ENCODE results near the gene ARMC2. TPM values are rescaled to one million over a fixed set of nuclear protein-coding genes. Genes with fewer than 3 reads are reported as not detected.

Gene ARMC2
- total RNA-seq, 3 donors from 2014 or later (not counting 1 experiment from before 2014, with no cell fraction given) = 9.4 to 13.8 (median 9.7) TPM

GRCh38 chr6:108940741-108941140 lies 92.5 kb downstream of the ARMC2 start:
- no peaks in the 10 kb centered on the region for H3K9me3 Mint-ChIP-seq
- no peaks in the 10 kb centered on the region for H3K27me3 Mint-ChIP-seq (ENCODE audit: low read depth in 2 of 2)
- H3K4me1 Mint-ChIP-seq = peaks cover 22 to 29% of the 10 kb centered on the region in 2 donors
- TF ChIP-seq CTCF (IDR thresholded peaks at IDR 0.05) = no peak
- no peak for ATAC-seq
- 98% methylated on average over 4 of the region's 5 CpGs for WGBS (ENCODE audit: insufficient coverage)
- DNase-seq = no peak
- no peak overlapping the region for H3K4me3 Mint-ChIP-seq
- Histone ChIP-seq H3K4me3 (ENCODE audit: low read length) (no peak overlapping the region), H3K27me3 (ENCODE audit: control insufficient read depth, insufficient read depth, low read length) (no peaks in the 10 kb centered on the region), H3K27ac (ENCODE audit: low read length) (no peak overlapping the region), H3K4me1 (ENCODE audit: control insufficient read depth, insufficient read depth, low read length) (peaks cover 23% of the 10 kb centered on the region), H3K9me3 (ENCODE audit: control insufficient read depth, insufficient read depth, low read length) (no peaks in the 10 kb centered on the region), H3K36me3 (ENCODE audit: control insufficient read depth, insufficient read depth, low read length) (no peaks in the 10 kb centered on the region)
- intact Hi-C loops (cut with micrococcal nuclease) = loop anchor here (5.0 kb wide), 1 partner anchor 67 kb away; no protein-coding TSS in a partner anchor
- H3K36me3 Mint-ChIP-seq = no peaks in the 10 kb centered on the region
- H3K27ac Mint-ChIP-seq = peak overlapping the region; percentile 13 to 31

GRCh38 chr6:108941281-108941680 lies 93.1 kb downstream of the ARMC2 start:
- intact Hi-C loops (cut with micrococcal nuclease) = loop anchor here (5.0 kb wide), 1 partner anchor 66 kb away; no protein-coding TSS in a partner anchor
- peaks cover 28 to 35% of the 10 kb centered on the region in 2 donors for H3K4me1 Mint-ChIP-seq

GRCh38 chr6:108941859-108942258 lies 93.6 kb downstream of the ARMC2 start:
- Mint-ChIP-seq H3K27me3 (ENCODE audit: low read depth in 2 of 2) (no peaks in the 10 kb centered on the region), H3K9me3 (no peaks in the 10 kb centered on the region), H3K4me3 (peak overlapping the region; percentile 84), H3K4me1 (peaks cover 34 to 39% of the 10 kb centered on the region in 2 donors), H3K36me3 (no peaks in the 10 kb centered on the region), H3K27ac (peak overlapping the region; percentile 89)
- intact Hi-C loops (cut with micrococcal nuclease) = loop anchor here (2.0 to 5.0 kb wide), 2 partner anchors 25 to 65 kb away; no protein-coding TSS in a partner anchor
- Histone ChIP-seq H3K27me3 (ENCODE audit: control insufficient read depth, insufficient read depth, low read length) (no peaks in the 10 kb centered on the region), H3K9me3 (ENCODE audit: control insufficient read depth, insufficient read depth, low read length) (no peaks in the 10 kb centered on the region), H3K4me1 (ENCODE audit: control insufficient read depth, insufficient read depth, low read length) (peaks cover 27% of the 10 kb centered on the region), H3K36me3 (ENCODE audit: control insufficient read depth, insufficient read depth, low read length) (no peaks in the 10 kb centered on the region), H3K4me3 (ENCODE audit: low read length) (no peak overlapping the region), H3K27ac (ENCODE audit: low read length) (peak overlapping the region; percentile 73)
- no peak for TF ChIP-seq CTCF (IDR thresholded peaks at IDR 0.05)
- DNase-seq (no peak), ATAC-seq (no peak)
- 78% methylated on average over 2 of the region's 2 CpGs for WGBS (ENCODE audit: insufficient coverage)

More at GRCh38 chr6:108941281-108941680, 93.1 kb downstream of the ARMC2 start:
- no peak for ATAC-seq
- H3K9me3 ChIP-seq (ENCODE audit: control insufficient read depth, insufficient read depth, low read length) = no peaks in the 10 kb centered on the region
- Mint-ChIP-seq H3K36me3 (no peaks in the 10 kb centered on the region), H3K9me3 (no peaks in the 10 kb centered on the region), H3K27me3 (ENCODE audit: low read depth in 2 of 2) (no peaks in the 10 kb centered on the region), H3K4me3 (peak overlapping the region; percentile 37), H3K27ac (peak overlapping the region; percentile 13 to 31)
- no peak overlapping the region for H3K4me3 ChIP-seq (ENCODE audit: low read length)
- no peaks in the 10 kb centered on the region for H3K27me3 ChIP-seq (ENCODE audit: control insufficient read depth, insufficient read depth, low read length)
- no CpG with 5 or more reads among the region's 1 CpG for WGBS (ENCODE audit: insufficient coverage)
- H3K27ac ChIP-seq (ENCODE audit: low read length) = no peak overlapping the region
- peaks cover 24% of the 10 kb centered on the region for H3K4me1 ChIP-seq (ENCODE audit: control insufficient read depth, insufficient read depth, low read length)
- DNase-seq = no peak
- no peak for TF ChIP-seq CTCF (IDR thresholded peaks at IDR 0.05)
- no peaks in the 10 kb centered on the region for H3K36me3 ChIP-seq (ENCODE audit: control insufficient read depth, insufficient read depth, low read length)

Measured in natural killer cell (primary cell).